22Rv1 (cell line): ENCODE data around the gene ANKS1A.

Source experiments
- ZFX ChIP-seq: fragments of 450-650 bp; IDR thresholded peaks from 2 replicates; pipeline ENCODE4 v1.6.1; 2017; ENCODE audit warnings: antibody characterized with exemption, borderline replicate concordance
- TF ChIP-seq, protein P1 (sequence below): fragments of 450-650 bp; IDR thresholded peaks from 2 replicates; pipeline ENCODE4 v1.5.1; 2017; ENCODE audit warnings: mild to moderate bottlenecking

DNA sequence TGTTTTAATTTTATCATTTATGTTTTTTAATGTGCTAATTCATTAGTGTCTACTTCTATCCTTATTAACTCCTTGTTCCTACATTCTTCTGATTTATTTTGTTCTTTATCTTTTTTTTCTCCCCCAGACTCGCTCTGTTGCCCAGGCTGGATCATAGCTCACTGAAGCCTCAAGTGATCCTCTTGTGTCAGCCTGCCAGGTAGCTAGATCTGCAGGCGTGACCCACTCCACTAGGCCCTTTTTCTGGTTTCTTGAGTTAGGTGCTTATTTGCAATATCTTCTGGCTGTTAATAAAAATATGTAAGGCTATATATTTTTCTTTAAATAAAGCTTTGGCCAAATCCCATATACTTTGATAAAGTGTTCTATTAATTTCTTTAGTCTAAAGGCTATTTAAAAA, 4.1 kb upstream of the ANKS1A start:
- TF ChIP-seq, protein P1, sequence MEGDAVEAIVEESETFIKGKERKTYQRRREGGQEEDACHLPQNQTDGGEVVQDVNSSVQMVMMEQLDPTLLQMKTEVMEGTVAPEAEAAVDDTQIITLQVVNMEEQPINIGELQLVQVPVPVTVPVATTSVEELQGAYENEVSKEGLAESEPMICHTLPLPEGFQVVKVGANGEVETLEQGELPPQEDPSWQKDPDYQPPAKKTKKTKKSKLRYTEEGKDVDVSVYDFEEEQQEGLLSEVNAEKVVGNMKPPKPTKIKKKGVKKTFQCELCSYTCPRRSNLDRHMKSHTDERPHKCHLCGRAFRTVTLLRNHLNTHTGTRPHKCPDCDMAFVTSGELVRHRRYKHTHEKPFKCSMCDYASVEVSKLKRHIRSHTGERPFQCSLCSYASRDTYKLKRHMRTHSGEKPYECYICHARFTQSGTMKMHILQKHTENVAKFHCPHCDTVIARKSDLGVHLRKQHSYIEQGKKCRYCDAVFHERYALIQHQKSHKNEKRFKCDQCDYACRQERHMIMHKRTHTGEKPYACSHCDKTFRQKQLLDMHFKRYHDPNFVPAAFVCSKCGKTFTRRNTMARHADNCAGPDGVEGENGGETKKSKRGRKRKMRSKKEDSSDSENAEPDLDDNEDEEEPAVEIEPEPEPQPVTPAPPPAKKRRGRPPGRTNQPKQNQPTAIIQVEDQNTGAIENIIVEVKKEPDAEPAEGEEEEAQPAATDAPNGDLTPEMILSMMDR, result no peak
- no peak for TF ChIP-seq ZFX
